Mesothelial cell of epicardium (in vitro differentiated cells): Measurements from ENCODE around the gene EPB41L5. TPM values are rescaled to one million over a fixed set of nuclear protein-coding genes. Genes with fewer than 3 reads are reported as not detected.
"Not testable (repeated sequence)": the region's sequence is repeated elsewhere in the genome, so short reads cannot be mapped to it uniquely, and the experiment has no call there.

Experiments used
- DNase-seq, 2 experiments: peaks; one replicate each; pipeline ENCODE4 v3.0.0; 2021; ENCODE audit warnings: low spot score in 2 of 2; ENCODE audit not compliant: unreplicated experiment in 2 of 2
- H3K27ac Mint-ChIP-seq: 2 replicates; pipeline ENCODE4 v1.8.0; 2021; ENCODE audit warnings: mixed read lengths
- H3K27me3 Mint-ChIP-seq: 2 replicates; pipeline ENCODE4 v1.8.0; 2021; ENCODE audit warnings: low read depth, mixed read lengths
- H3K36me3 Mint-ChIP-seq: 2 replicates; pipeline ENCODE4 v1.8.0; 2021; ENCODE audit warnings: mixed read lengths
- H3K4me1 Mint-ChIP-seq: 2 replicates; pipeline ENCODE4 v1.8.0; 2021; ENCODE audit warnings: mixed read lengths
- H3K4me3 Mint-ChIP-seq: 2 replicates; pipeline ENCODE4 v1.8.0; 2021; ENCODE audit warnings: mild to moderate bottlenecking, moderate library complexity, mixed read lengths
- H3K9me3 Mint-ChIP-seq: 2 replicates; pipeline ENCODE4 v1.8.0; 2021; ENCODE audit warnings: mixed read lengths
- CTCF ChIP-seq: fragments of 200-600 bp; sonication (generic); IDR thresholded peaks from one replicate; pipeline ENCODE4 v1.5.0; 2021; ENCODE audit warnings: antibody characterized with exemption; ENCODE audit not compliant: unreplicated experiment
- total RNA-seq: library from RNA; stranded (reverse); gene quantifications from 3 replicates; pipeline ENCODE4 v1.2.1, GENCODE V29; 2021

Gene EPB41L5
- total RNA-seq, 1 donor from 2014 or later: 43.4 TPM

- Mint-ChIP-seq H3K36me3 (peaks cover 23% of the 10 kb centered on the region), H3K27me3 (no peaks in the 10 kb centered on the region), H3K27ac (no peak overlapping the region), H3K4me1 (peaks cover 26% of the 10 kb centered on the region), H3K9me3 (peaks cover 9% of the 10 kb centered on the region), H3K4me3 (no peak overlapping the region)
- TF ChIP-seq CTCF: no peak
- no peak for DNase-seq
Observed at GRCh38 chr2:120111193-120111592, 98.3 kb downstream of the EPB41L5 start.

GRCh38 chr2:120118018-120118417 lies 105.1 kb downstream of the EPB41L5 start:
- Mint-ChIP-seq H3K27ac (no peak overlapping the region), H3K9me3 (peaks cover 27% of the 10 kb centered on the region), H3K4me1 (no peaks in the 10 kb centered on the region), H3K27me3 (no peaks in the 10 kb centered on the region), H3K4me3 (no peak overlapping the region), H3K36me3 (peaks cover 40% of the 10 kb centered on the region)
- no peak for TF ChIP-seq CTCF
- DNase-seq: no peak

- Mint-ChIP-seq H3K36me3 (peaks cover 39% of the 10 kb centered on the region), H3K9me3 (peaks cover 29% of the 10 kb centered on the region), H3K27me3 (no peaks in the 10 kb centered on the region), H3K4me3 (no peak overlapping the region), H3K27ac (no peak overlapping the region), H3K4me1 (no peaks in the 10 kb centered on the region)
- TF ChIP-seq CTCF: no peak
- DNase-seq: no peak
Observed at GRCh38 chr2:120118471-120118870, 105.6 kb downstream of the EPB41L5 start.

GRCh38 chr2:120121337-120121736 lies 108.5 kb downstream of the EPB41L5 start:
- H3K9me3 Mint-ChIP-seq: peaks cover 20% of the 10 kb centered on the region
- H3K4me3 Mint-ChIP-seq, H3K27me3 Mint-ChIP-seq, H3K4me1 Mint-ChIP-seq, H3K27ac Mint-ChIP-seq, DNase-seq: not testable (repeated sequence)
- H3K36me3 Mint-ChIP-seq: peaks cover 35% of the 10 kb centered on the region

GRCh38 chr2:120123090-120123489 lies 110.2 kb downstream of the EPB41L5 start:
- Mint-ChIP-seq H3K9me3 (peaks cover 20% of the 10 kb centered on the region), H3K4me3 (no peak overlapping the region), H3K27ac (no peak overlapping the region)

GRCh38 chr2:120125195-120125594 lies 112.3 kb downstream of the EPB41L5 start:
- Mint-ChIP-seq H3K27me3 (no peaks in the 10 kb centered on the region), H3K36me3 (peaks cover 22% of the 10 kb centered on the region), H3K27ac (no peak overlapping the region), H3K4me3 (no peak overlapping the region), H3K4me1 (peaks cover 4% of the 10 kb centered on the region), H3K9me3 (peaks cover 8% of the 10 kb centered on the region)
- no peak for DNase-seq
- TF ChIP-seq CTCF: no peak

More at GRCh38 chr2:120123090-120123489, 110.2 kb downstream of the EPB41L5 start:
- DNase-seq: no peak
- Mint-ChIP-seq H3K36me3 (peaks cover 35% of the 10 kb centered on the region), H3K27me3 (no peaks in the 10 kb centered on the region), H3K4me1 (no peaks in the 10 kb centered on the region)
- no peak for TF ChIP-seq CTCF
